Measurements from ENCODE around the gene AIM2.

GRCh38 chr1:159058751-159059150 is 17.8 kb downstream of the AIM2 start:
- TF ChIP-seq CTCF (IDR thresholded peaks at IDR 0.05) (no peak), POLR2A (IDR thresholded peaks at IDR 0.05) (no peak), POLR2AphosphoS5 (IDR thresholded peaks at IDR 0.05) (no peak)

All from prostate gland (tissue), 2 donors.